Measurements from ENCODE around the gene TFPT. TPM values are rescaled to one million over a fixed set of nuclear protein-coding genes. Genes with fewer than 3 reads are reported as not detected.
A peak's percentile ranks its signal among the peaks of the same experiment; 100 is the strongest.

The TFPT gene
- total and polyA plus RNA-seq, 2 of the 13 experiments (the other 11 are each of a cell fraction or from before 2014, with no cell fraction given), result 8.4 to 10.7 TPM

DNA sequence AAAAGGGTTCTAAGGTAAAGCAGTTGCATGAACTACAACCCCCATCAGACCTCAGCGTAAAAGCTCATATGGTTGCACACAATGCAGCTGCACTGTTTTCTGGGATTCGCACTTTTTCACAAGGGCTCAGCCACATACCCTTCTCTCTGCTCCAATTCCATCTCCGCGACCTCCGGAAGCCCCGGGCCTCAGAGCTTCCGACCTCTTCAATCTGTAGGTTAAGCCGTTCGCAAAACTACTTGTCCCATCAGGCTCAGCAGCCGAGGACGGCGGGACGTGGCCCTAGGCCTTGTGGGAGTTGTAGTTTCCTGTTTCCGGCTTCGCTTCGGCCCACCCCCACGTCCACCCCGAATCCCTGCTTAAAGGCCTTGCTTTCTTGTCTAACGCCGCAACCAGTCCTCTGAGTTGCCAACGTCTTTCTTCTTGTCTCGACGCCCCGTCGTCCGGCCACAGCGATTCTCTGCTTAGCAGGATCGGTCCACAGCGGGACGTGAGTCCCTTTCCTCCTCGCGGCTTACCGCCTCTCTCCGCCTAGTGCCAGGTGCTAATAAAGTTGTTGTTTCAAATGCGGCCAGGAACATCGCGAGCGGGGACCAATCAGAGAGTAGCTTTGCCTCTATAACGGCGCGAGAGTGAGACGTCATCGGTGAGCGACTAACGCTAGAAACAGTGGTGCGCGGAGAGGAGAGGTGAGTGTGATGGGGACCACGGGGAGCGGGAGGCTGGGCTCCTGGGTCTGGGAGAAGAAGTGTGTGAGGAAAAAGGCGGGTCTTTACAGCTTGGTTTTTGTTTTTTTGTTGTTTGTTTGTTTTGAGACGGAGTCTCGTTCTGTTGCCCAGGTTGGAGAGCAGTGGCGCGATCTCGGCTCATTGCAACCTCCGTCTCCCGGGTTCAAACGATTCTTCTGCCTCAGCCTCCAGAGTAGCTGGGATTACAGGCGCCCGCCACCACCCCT lies at the start of gene TFPT, which contains the start of gene PRPF31 (continued):
- TF ChIP-seq, protein P1, sequence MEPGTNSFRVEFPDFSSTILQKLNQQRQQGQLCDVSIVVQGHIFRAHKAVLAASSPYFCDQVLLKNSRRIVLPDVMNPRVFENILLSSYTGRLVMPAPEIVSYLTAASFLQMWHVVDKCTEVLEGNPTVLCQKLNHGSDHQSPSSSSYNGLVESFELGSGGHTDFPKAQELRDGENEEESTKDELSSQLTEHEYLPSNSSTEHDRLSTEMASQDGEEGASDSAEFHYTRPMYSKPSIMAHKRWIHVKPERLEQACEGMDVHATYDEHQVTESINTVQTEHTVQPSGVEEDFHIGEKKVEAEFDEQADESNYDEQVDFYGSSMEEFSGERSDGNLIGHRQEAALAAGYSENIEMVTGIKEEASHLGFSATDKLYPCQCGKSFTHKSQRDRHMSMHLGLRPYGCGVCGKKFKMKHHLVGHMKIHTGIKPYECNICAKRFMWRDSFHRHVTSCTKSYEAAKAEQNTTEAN (CRISPR knock-in tag; conservative IDR thresholded peaks at IDR 0.05), result no peak
- TF ChIP-seq ZNF614 (CRISPR knock-in tag; IDR thresholded peaks at IDR 0.05; ENCODE audit: borderline replicate concordance) (peak; percentile 82; the same call in 1 of the 2 replicates), ZNF496 (CRISPR knock-in tag; IDR thresholded peaks at IDR 0.05; ENCODE audit: insufficient replicate concordance) (no peak), PHF21A (CRISPR knock-in tag; IDR thresholded peaks at IDR 0.05) (peak; percentile 80; the same call in 1 of the 2 replicates), ARNTL (CRISPR knock-in tag; IDR thresholded peaks at IDR 0.05) (no peak), RXRB (CRISPR knock-in tag; IDR thresholded peaks at IDR 0.05; ENCODE audit: borderline replicate concordance) (peak; percentile 70), ZNF383 (CRISPR knock-in tag; IDR thresholded peaks at IDR 0.05; ENCODE audit: borderline replicate concordance) (no peak), FOSL1 (CRISPR knock-in tag; IDR thresholded peaks at IDR 0.05; ENCODE audit: borderline replicate concordance) (no peak), MTA3 (CRISPR knock-in tag; IDR thresholded peaks at IDR 0.05) (0 out of 2 replicates have a peak, but pooled peaks have one; percentile 45), ZNF329 (CRISPR knock-in tag; IDR thresholded peaks at IDR 0.05; ENCODE audit: low read depth) (no peak), ZNF878 (CRISPR knock-in tag; IDR thresholded peaks at IDR 0.05) (no peak; the same call in 1 of the 2 replicates), KLF6 (CRISPR knock-in tag; IDR thresholded peaks at IDR 0.05) (no peak; the same call in 1 of the 2 replicates), MBD4 (IDR thresholded peaks at IDR 0.05; ENCODE audit: borderline replicate concordance, low read length) (no peak), KAT7 (CRISPR knock-in tag; IDR thresholded peaks at IDR 0.05; ENCODE audit: borderline replicate concordance) (no peak), ZNF564 (CRISPR knock-in tag; IDR thresholded peaks at IDR 0.05) (no peak), ZNF572 (CRISPR knock-in tag; IDR thresholded peaks at IDR 0.05) (no peak; the same call in 1 of the 2 replicates), FOXA3 (CRISPR knock-in tag; IDR thresholded peaks at IDR 0.05) (no peak), AGO1 (IDR thresholded peaks at IDR 0.05; ENCODE audit: low read depth, low read length, poor library complexity, severe bottlenecking) (peak; percentile 86), ZNF224 (CRISPR knock-in tag; IDR thresholded peaks at IDR 0.05) (0 out of 2 replicates have a peak, but pooled peaks have one; percentile 82), HDAC6 (IDR thresholded peaks at IDR 0.05; ENCODE audit: low read depth, low read length) (no peak)
- TF ChIP-seq, protein P2, sequence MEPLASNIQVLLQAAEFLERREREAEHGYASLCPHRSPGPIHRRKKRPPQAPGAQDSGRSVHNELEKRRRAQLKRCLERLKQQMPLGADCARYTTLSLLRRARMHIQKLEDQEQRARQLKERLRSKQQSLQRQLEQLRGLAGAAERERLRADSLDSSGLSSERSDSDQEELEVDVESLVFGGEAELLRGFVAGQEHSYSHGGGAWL (CRISPR knock-in tag; IDR thresholded peaks at IDR 0.05), result 0 out of 2 replicates have a peak, but pooled peaks have one; percentile 52
- TF ChIP-seq, protein P3, sequence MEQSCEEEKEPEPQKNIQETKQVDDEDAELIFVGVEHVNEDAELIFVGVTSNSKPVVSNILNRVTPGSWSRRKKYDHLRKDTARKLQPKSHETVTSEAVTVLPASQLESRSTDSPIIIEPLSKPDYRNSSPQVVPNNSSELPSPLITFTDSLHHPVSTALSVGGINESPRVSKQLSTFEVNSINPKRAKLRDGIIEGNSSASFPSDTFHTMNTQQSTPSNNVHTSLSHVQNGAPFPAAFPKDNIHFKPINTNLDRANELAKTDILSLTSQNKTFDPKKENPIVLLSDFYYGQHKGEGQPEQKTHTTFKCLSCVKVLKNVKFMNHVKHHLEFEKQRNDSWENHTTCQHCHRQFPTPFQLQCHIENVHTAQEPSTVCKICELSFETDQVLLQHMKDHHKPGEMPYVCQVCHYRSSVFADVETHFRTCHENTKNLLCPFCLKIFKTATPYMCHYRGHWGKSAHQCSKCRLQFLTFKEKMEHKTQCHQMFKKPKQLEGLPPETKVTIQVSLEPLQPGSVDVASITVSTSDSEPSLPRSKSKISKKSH (CRISPR knock-in tag; IDR thresholded peaks at IDR 0.05; ENCODE audit: borderline replicate concordance), result peak; percentile 87; the same call in 1 of the 2 replicates
- TF ChIP-seq, protein P4, sequence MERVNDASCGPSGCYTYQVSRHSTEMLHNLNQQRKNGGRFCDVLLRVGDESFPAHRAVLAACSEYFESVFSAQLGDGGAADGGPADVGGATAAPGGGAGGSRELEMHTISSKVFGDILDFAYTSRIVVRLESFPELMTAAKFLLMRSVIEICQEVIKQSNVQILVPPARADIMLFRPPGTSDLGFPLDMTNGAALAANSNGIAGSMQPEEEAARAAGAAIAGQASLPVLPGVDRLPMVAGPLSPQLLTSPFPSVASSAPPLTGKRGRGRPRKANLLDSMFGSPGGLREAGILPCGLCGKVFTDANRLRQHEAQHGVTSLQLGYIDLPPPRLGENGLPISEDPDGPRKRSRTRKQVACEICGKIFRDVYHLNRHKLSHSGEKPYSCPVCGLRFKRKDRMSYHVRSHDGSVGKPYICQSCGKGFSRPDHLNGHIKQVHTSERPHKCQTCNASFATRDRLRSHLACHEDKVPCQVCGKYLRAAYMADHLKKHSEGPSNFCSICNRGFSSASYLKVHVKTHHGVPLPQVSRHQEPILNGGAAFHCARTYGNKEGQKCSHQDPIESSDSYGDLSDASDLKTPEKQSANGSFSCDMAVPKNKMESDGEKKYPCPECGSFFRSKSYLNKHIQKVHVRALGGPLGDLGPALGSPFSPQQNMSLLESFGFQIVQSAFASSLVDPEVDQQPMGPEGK (CRISPR knock-in tag; IDR thresholded peaks at IDR 0.05), result peak; percentile 67
- TF ChIP-seq, protein P5, sequence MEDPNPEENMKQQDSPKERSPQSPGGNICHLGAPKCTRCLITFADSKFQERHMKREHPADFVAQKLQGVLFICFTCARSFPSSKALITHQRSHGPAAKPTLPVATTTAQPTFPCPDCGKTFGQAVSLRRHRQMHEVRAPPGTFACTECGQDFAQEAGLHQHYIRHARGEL (CRISPR knock-in tag; IDR thresholded peaks at IDR 0.05), result no peak
